Measurements from ENCODE around the gene ZFP69B.

- TF ChIP-seq CTCF (IDR thresholded peaks at IDR 0.05) = no peak
- TF ChIP-seq POLR2AphosphoS5 (IDR thresholded peaks at IDR 0.05) = no peak
- no peak for TF ChIP-seq EP300 (IDR thresholded peaks at IDR 0.05)
- TF ChIP-seq POLR2A (IDR thresholded peaks at IDR 0.05) = no peak
Observed at GRCh38 chr1:40435876-40436275, 14.4 kb upstream of the ZFP69B start.

Measured in upper lobe of left lung (tissue), 4 donors.